ENCODE results near the gene ZNF205. TPM values are rescaled to one million over a fixed set of nuclear protein-coding genes. Genes with fewer than 3 reads are reported as not detected.

The ZNF205 gene
- total and polyA plus RNA-seq, 2 of the 13 experiments (the other 11 are each of a cell fraction or from before 2014, with no cell fraction given) = 5.8 to 10.2 TPM

DNA sequence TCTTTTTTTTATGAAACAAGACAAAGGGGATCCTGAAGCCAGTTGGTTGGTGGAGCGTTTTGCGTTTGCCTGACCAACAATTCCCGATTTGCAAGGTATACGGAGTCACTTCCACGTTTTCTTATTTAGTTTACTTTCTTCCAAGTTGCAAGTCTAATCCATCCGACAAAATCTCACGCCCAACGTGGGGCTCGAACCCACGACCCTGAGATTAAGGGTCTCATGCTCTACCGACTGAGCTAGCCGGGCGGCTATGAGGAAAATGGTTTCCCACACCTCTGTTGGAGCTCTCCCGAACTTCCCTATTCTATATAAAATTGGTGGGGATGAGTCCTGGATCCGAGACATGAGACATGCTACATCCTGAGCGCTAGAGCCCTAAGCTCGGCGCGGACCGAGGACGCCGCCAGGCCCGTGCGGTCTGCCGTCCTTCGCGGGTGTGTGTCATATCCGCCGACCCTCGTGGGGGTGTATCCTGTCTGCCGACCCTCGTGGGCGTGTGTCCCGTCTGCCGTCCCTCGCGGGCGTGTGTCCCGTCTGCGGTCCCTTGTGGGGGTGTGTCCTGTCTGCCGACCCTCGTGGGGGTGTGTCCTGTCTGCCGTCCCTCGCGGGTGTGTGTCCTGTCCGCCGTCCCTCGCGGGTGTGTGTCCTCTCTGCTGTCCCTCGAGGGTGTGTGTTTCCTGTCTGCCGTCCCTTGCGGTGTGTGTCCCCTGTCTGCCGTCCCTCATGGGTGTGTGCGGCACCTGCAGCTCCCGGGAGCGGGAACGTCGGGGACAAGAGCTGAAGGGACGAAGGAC, 45.0 kb downstream of the ZNF205 start (continued):
- TF ChIP-seq IRF2 (CRISPR knock-in tag; IDR thresholded peaks at IDR 0.05) = peak; percentile 66; the same call in 1 of the 2 replicates
- TF ChIP-seq ZFY (CRISPR knock-in tag; IDR thresholded peaks at IDR 0.05) = 0 out of 2 replicates have a peak, but pooled peaks have one; percentile 40
- peak; percentile 27; the same call in 1 of the 2 replicates for TF ChIP-seq NR2F2 (IDR thresholded peaks at IDR 0.05; ENCODE audit: borderline replicate concordance, low read depth)
- peak; percentile 58; the same call in 1 of the 2 replicates for TF ChIP-seq ZNF678 (CRISPR knock-in tag; IDR thresholded peaks at IDR 0.05)
- peak; percentile 57 for TF ChIP-seq TBX2 (CRISPR knock-in tag; IDR thresholded peaks at IDR 0.05; ENCODE audit: borderline replicate concordance)
- TF ChIP-seq, protein P1, sequence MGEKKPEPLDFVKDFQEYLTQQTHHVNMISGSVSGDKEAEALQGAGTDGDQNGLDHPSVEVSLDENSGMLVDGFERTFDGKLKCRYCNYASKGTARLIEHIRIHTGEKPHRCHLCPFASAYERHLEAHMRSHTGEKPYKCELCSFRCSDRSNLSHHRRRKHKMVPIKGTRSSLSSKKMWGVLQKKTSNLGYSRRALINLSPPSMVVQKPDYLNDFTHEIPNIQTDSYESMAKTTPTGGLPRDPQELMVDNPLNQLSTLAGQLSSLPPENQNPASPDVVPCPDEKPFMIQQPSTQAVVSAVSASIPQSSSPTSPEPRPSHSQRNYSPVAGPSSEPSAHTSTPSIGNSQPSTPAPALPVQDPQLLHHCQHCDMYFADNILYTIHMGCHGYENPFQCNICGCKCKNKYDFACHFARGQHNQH (CRISPR knock-in tag; IDR thresholded peaks at IDR 0.05) = peak; percentile 67; the same call in 1 of the 2 replicates
- TF ChIP-seq AGO1 (IDR thresholded peaks at IDR 0.05; ENCODE audit: low read depth, low read length, poor library complexity, severe bottlenecking) = peak; percentile 27
- 0 out of 2 replicates have a peak, but pooled peaks have one; percentile 53 for TF ChIP-seq ZNF44 (CRISPR knock-in tag; IDR thresholded peaks at IDR 0.05)
- no peak for TF ChIP-seq ZNF614 (CRISPR knock-in tag; IDR thresholded peaks at IDR 0.05; ENCODE audit: borderline replicate concordance)
- peak; percentile 45; the same call in 1 of the 2 replicates for TF ChIP-seq ZNF280B (CRISPR knock-in tag; IDR thresholded peaks at IDR 0.05; ENCODE audit: borderline replicate concordance)
- TF ChIP-seq, protein P2, sequence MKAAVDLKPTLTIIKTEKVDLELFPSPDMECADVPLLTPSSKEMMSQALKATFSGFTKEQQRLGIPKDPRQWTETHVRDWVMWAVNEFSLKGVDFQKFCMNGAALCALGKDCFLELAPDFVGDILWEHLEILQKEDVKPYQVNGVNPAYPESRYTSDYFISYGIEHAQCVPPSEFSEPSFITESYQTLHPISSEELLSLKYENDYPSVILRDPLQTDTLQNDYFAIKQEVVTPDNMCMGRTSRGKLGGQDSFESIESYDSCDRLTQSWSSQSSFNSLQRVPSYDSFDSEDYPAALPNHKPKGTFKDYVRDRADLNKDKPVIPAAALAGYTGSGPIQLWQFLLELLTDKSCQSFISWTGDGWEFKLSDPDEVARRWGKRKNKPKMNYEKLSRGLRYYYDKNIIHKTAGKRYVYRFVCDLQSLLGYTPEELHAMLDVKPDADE (CRISPR knock-in tag; IDR thresholded peaks at IDR 0.05) = no peak
- 0 out of 2 replicates have a peak, but pooled peaks have one; percentile 31 for TF ChIP-seq RFXAP (CRISPR knock-in tag; IDR thresholded peaks at IDR 0.05; ENCODE audit: borderline replicate concordance)
- peak; percentile 51 for TF ChIP-seq ISL2 (CRISPR knock-in tag; IDR thresholded peaks at IDR 0.05)
- TF ChIP-seq, protein P3, sequence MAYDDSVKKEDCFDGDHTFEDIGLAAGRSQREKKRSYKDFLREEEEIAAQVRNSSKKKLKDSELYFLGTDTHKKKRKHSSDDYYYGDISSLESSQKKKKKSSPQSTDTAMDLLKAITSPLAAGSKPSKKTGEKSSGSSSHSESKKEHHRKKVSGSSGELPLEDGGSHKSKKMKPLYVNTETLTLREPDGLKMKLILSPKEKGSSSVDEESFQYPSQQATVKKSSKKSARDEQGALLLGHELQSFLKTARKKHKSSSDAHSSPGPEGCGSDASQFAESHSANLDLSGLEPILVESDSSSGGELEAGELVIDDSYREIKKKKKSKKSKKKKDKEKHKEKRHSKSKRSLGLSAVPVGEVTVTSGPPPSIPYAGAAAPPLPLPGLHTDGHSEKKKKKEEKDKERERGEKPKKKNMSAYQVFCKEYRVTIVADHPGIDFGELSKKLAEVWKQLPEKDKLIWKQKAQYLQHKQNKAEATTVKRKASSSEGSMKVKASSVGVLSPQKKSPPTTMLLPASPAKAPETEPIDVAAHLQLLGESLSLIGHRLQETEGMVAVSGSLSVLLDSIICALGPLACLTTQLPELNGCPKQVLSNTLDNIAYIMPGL (CRISPR knock-in tag; IDR thresholded peaks at IDR 0.05; ENCODE audit: borderline replicate concordance in 1 of 2, low read depth in 1 of 2) = peak; percentile 77 to 97; a peak in 2 of 4 replicates
- no peak for TF ChIP-seq POLR2G (IDR thresholded peaks at IDR 0.05; ENCODE audit: low read depth, low read length)
- peak; percentile 69 for TF ChIP-seq ZNF331 (CRISPR knock-in tag; IDR thresholded peaks at IDR 0.05)
- no peak; the same call in none of the 2 replicates for TF ChIP-seq ZNF160 (CRISPR knock-in tag; IDR thresholded peaks at IDR 0.05)
- TF ChIP-seq TARDBP (CRISPR knock-in tag; IDR thresholded peaks at IDR 0.05) = peak; percentile 68; the same call in 1 of the 2 replicates
- TF ChIP-seq THYN1 (CRISPR knock-in tag; IDR thresholded peaks at IDR 0.05; ENCODE audit: borderline replicate concordance, low read depth) = no peak
- TF ChIP-seq HNF4A (CRISPR knock-in tag; IDR thresholded peaks at IDR 0.05) = 0 out of 2 replicates have a peak, but pooled peaks have one; percentile 12
- TF ChIP-seq ZNF337 (CRISPR knock-in tag; IDR thresholded peaks at IDR 0.05; ENCODE audit: borderline replicate concordance, low read depth) = 0 out of 2 replicates have a peak, but pooled peaks have one; percentile 43
- TF ChIP-seq ZNF550 (CRISPR knock-in tag; IDR thresholded peaks at IDR 0.05; ENCODE audit: borderline replicate concordance) = no peak
- no peak for TF ChIP-seq CC2D1A (CRISPR knock-in tag; IDR thresholded peaks at IDR 0.05)

All from HepG2 (cell line).